ENCODE data around the gene STYXL1.
"Not testable (repeated sequence)": the region's sequence is repeated elsewhere in the genome, so short reads cannot be mapped to it uniquely, and the experiment has no call there.

The STYXL1 gene

GRCh38 chr7:76047811-76048667 lies at the start of gene STYXL1, which contains the start of gene MDH2:
TSS of gene STYXL1 (minus strand) at chr7:76048000. CDS start at chr7:76030523, 17,477 bp downstream.
TSS of gene MDH2 (plus strand) at chr7:76048106. CDS start at chr7:76048161, 55 bp downstream.
- peak; percentile 96 for DNase-seq (ENCODE audit: low read depth)

- DNase-seq (ENCODE audit: low read depth): no peak
These were observed 48.1 kb upstream of the STYXL1 start for GRCh38 chr7:76095908-76096307.

- DNase-seq (ENCODE audit: low read depth): not testable (repeated sequence)
These were observed 46.5 kb upstream of the STYXL1 start for GRCh38 chr7:76094326-76094725.

GRCh38 chr7:76093531-76093930 lies 45.7 kb upstream of the STYXL1 start:
- DNase-seq (ENCODE audit: low read depth): peak; percentile 17

- no peak for DNase-seq (ENCODE audit: low read depth)
These were observed 43.7 kb upstream of the STYXL1 start for GRCh38 chr7:76091506-76091905.

- no peak for DNase-seq (ENCODE audit: low read depth)
These were observed 42.2 kb upstream of the STYXL1 start for GRCh38 chr7:76089865-76090475.

GRCh38 chr7:76087362-76087791 lies 39.6 kb upstream of the STYXL1 start:
- DNase-seq (ENCODE audit: low read depth): peak; percentile 93

- peak; percentile 36 for DNase-seq (ENCODE audit: low read depth)
These were observed 38.3 kb upstream of the STYXL1 start for GRCh38 chr7:76086070-76086469.

- not testable (repeated sequence) for DNase-seq (ENCODE audit: low read depth)
These were observed 36.3 kb upstream of the STYXL1 start for GRCh38 chr7:76084115-76084514.

- DNase-seq (ENCODE audit: low read depth): no peak
These were observed 32.4 kb upstream of the STYXL1 start for GRCh38 chr7:76080204-76080603.

- DNase-seq (ENCODE audit: low read depth): peak; percentile 18
These were observed 29.6 kb upstream of the STYXL1 start for GRCh38 chr7:76077435-76077834.

- no peak for DNase-seq (ENCODE audit: low read depth)
These were observed 29.2 kb upstream of the STYXL1 start for GRCh38 chr7:76076995-76077394.

GRCh38 chr7:76074972-76075370 lies 27.2 kb upstream of the STYXL1 start:
- DNase-seq (ENCODE audit: low read depth): peak; percentile 20

GRCh38 chr7:76074306-76074971 lies 26.6 kb upstream of the STYXL1 start:
- no peak for DNase-seq (ENCODE audit: low read depth)

GRCh38 chr7:76073335-76073990 lies 25.7 kb upstream of the STYXL1 start:
- no peak for DNase-seq (ENCODE audit: low read depth)

- DNase-seq (ENCODE audit: low read depth): no peak
These were observed 24.7 kb upstream of the STYXL1 start for GRCh38 chr7:76072243-76073148.

GRCh38 chr7:76071316-76072242 lies 23.8 kb upstream of the STYXL1 start:
- no peak for DNase-seq (ENCODE audit: low read depth)

- peak; percentile 95 for DNase-seq (ENCODE audit: low read depth)
These were observed 21.4 kb upstream of the STYXL1 start for GRCh38 chr7:76069238-76069638.

- DNase-seq (ENCODE audit: low read depth): no peak
These were observed 19.1 kb upstream of the STYXL1 start for GRCh38 chr7:76066716-76067503.
